HG03280 (cell line): Measurements from ENCODE around the gene SORCS2.

ENCODE experiments used
- ATAC-seq: cut with Tn5 transposase; IDR thresholded peaks from one replicate; pipeline ENCODE4 v1.9.1; 2021; ENCODE audit warnings: mild to moderate bottlenecking, moderate library complexity; ENCODE audit not compliant: unreplicated experiment

The SORCS2 gene

GRCh38 chr4:7348946-7349900, 156.9 kb downstream of the SORCS2 start:
- ATAC-seq = no peak

- no peak for ATAC-seq
These were observed 158.1 kb downstream of the SORCS2 start for GRCh38 chr4:7350396-7350795.

- ATAC-seq = no peak
These were observed 158.7 kb downstream of the SORCS2 start for GRCh38 chr4:7351014-7351413.

GRCh38 chr4:7352486-7352885, 160.1 kb downstream of the SORCS2 start:
- no peak for ATAC-seq

GRCh38 chr4:7353046-7353790, 160.9 kb downstream of the SORCS2 start:
- no peak for ATAC-seq

GRCh38 chr4:7353846-7354610, 161.7 kb downstream of the SORCS2 start:
- no peak for ATAC-seq

GRCh38 chr4:7354927-7355326, 162.6 kb downstream of the SORCS2 start:
- ATAC-seq = no peak

- ATAC-seq = no peak
These were observed 163.5 kb downstream of the SORCS2 start for GRCh38 chr4:7355795-7356194.

- ATAC-seq = no peak
These were observed 164.5 kb downstream of the SORCS2 start for GRCh38 chr4:7356667-7357310.

- no peak for ATAC-seq
These were observed 165.0 kb downstream of the SORCS2 start for GRCh38 chr4:7357323-7357722.

GRCh38 chr4:7358100-7358735, 165.9 kb downstream of the SORCS2 start:
- no peak for ATAC-seq

- ATAC-seq = no peak
These were observed 167.2 kb downstream of the SORCS2 start for GRCh38 chr4:7359400-7360062.

GRCh38 chr4:7360806-7361205, 168.5 kb downstream of the SORCS2 start:
- ATAC-seq = no peak

- no peak for ATAC-seq
These were observed 169.1 kb downstream of the SORCS2 start for GRCh38 chr4:7361280-7361895.

GRCh38 chr4:7362341-7362740, 170.0 kb downstream of the SORCS2 start:
- no peak for ATAC-seq

GRCh38 chr4:7362862-7363430, 170.6 kb downstream of the SORCS2 start:
- no peak for ATAC-seq

- no peak for ATAC-seq
These were observed 172.6 kb downstream of the SORCS2 start for GRCh38 chr4:7364979-7365378.

GRCh38 chr4:7365462-7366179, 173.3 kb downstream of the SORCS2 start:
- ATAC-seq = no peak
